H1 (cell line): Measurements from ENCODE around the gene COL20A1. TPM values are rescaled to one million over a fixed set of nuclear protein-coding genes. Genes with fewer than 3 reads are reported as not detected.

Source experiments
- CTCF ChIA-PET: fragments of 300-600 bp; sonication (Branson Sonifier 250); formaldehyde crosslinking; loops from one replicate; lab custom pipeline; 2021; ENCODE audit not compliant: partially characterized antibody; lab: Charles Lee
- POLR2A ChIA-PET: fragments of 300-600 bp; sonication (Branson Sonifier 250); formaldehyde crosslinking; loops from one replicate; lab custom pipeline; 2021; ENCODE audit warnings: inconsistent platforms; ENCODE audit not compliant: partially characterized antibody; lab: Charles Lee
- DNase-seq, 2 experiments: peaks; one replicate each; pipeline versions ENCODE4 v3.0.0 to v3.0.0-alpha.2; 2010 to 2022; ENCODE audit warnings: low spot score in 2 of 2, low read depth in 1 of 2, mixed read lengths in 1 of 2
- FAIRE-seq: peaks from 2 replicates; lab custom pipeline; 2011; peaks lifted over from hg19 to GRCh38; lab: Jason Lieb, UNC
- H2AFZ ChIP-seq: 2 replicates; pipeline ENCODE4 v1.8.1; 2012; ENCODE audit warnings: low read length, inconsistent platforms
- H2AK5ac ChIP-seq: 2 replicates; pipeline ENCODE4 v1.6.1; 2013; ENCODE audit warnings: low read depth, low read length
- H2BK120ac ChIP-seq: replicated peaks from 2 replicates; pipeline ENCODE3; 2013; ENCODE audit warnings: low read depth, low read length, inconsistent platforms
- H2BK12ac ChIP-seq: 2 replicates; pipeline ENCODE4 v1.6.1; 2013; ENCODE audit warnings: low read depth, low read length
- H2BK15ac ChIP-seq: 2 replicates; pipeline ENCODE4 v1.6.1; 2013; ENCODE audit warnings: low read length
- H2BK20ac ChIP-seq: 2 replicates; pipeline ENCODE4 v1.6.1; 2013; ENCODE audit warnings: low read length
- H2BK5ac ChIP-seq: 2 replicates; pipeline ENCODE4 v1.6.1; 2013; ENCODE audit warnings: low read depth, low read length
- H3K14ac ChIP-seq: 2 replicates; pipeline ENCODE4 v1.6.1; 2013; ENCODE audit warnings: inconsistent platforms; ENCODE audit not compliant: insufficient read length
- H3K18ac ChIP-seq: 2 replicates; pipeline ENCODE4 v1.6.1; 2013; ENCODE audit warnings: low read length; ENCODE audit errors: extremely low read depth
- H3K23ac ChIP-seq: 2 replicates; pipeline ENCODE4 v1.6.1; 2013; ENCODE audit warnings: inconsistent platforms; ENCODE audit not compliant: insufficient read length
- H3K23me2 ChIP-seq: 2 replicates; pipeline ENCODE4 v1.6.1; 2013; ENCODE audit warnings: low read depth, low read length
- H3K27ac ChIP-seq: 2 replicates; pipeline ENCODE4 v1.6.1; 2011; ENCODE audit warnings: low read depth, low read length, inconsistent platforms
- H3K27me3 ChIP-seq, 4 experiments: replicated peaks in 1 of 4; 1 replicate in 1 of 4; 2 replicates in 3 of 4; pipeline versions ENCODE4 v1.6.1 to v1.8.1; 2011 to 2013; ENCODE audit warnings: low read length in 3 of 4, mild to moderate bottlenecking in 3 of 4, inconsistent platforms in 2 of 4, mixed read lengths in 2 of 4, moderate library complexity in 1 of 4; ENCODE audit not compliant: control insufficient read depth in 3 of 4, insufficient read depth in 3 of 4; ENCODE audit errors: extremely low read depth in 1 of 4
- H3K36me3 ChIP-seq, 4 experiments: 2 replicates each; pipeline versions ENCODE4 v1.6.1 to v1.8.1; 2011 to 2013; ENCODE audit warnings: mild to moderate bottlenecking in 4 of 4, low read length in 3 of 4, moderate library complexity in 2 of 4, control low read depth in 1 of 4, inconsistent platforms in 1 of 4; ENCODE audit not compliant: insufficient read depth in 4 of 4, control insufficient read depth in 2 of 4
- H3K4ac ChIP-seq: replicated peaks from 2 replicates; pipeline ENCODE3; 2013; ENCODE audit warnings: low read length, low read depth, mixed read lengths, inconsistent platforms; ENCODE audit not compliant: insufficient read length
- H3K4me1 ChIP-seq, 4 experiments: replicated peaks in 1 of 4; 1 replicate in 1 of 4; 2 replicates in 3 of 4; pipeline versions ENCODE4 v1.6.1 to v1.8.1; 2011 to 2013; ENCODE audit warnings: low read length in 3 of 4, inconsistent platforms in 2 of 4, mixed read lengths in 1 of 4; ENCODE audit not compliant: insufficient read depth in 4 of 4, control insufficient read depth in 3 of 4
- H3K4me2 ChIP-seq, 2 experiments: 2 replicates each; pipeline versions ENCODE4 v1.6.1 to v1.8.1; 2011 to 2013; ENCODE audit warnings: low read depth in 2 of 2, low read length in 2 of 2, control low read depth in 1 of 2, inconsistent platforms in 1 of 2, mild to moderate bottlenecking in 1 of 2; ENCODE audit not compliant: insufficient read depth in 1 of 2
- H3K4me3 ChIP-seq, 4 experiments: fragments of 200-600, 300-600 bp in 1 of 4; sonication (generic), shearing (Covaris generic), sonication (Bioruptor Twin) in 1 of 4; 2 replicates each; pipeline versions ENCODE4 v1.5.1 to v1.8.1; 2011 to 2016; ENCODE audit warnings: low read length in 4 of 4, low read depth in 3 of 4, control low read depth in 2 of 4, inconsistent platforms in 2 of 4, mild to moderate bottlenecking in 2 of 4, mixed read lengths in 1 of 4, moderate library complexity in 1 of 4; ENCODE audit not compliant: insufficient read depth in 2 of 4; ENCODE audit errors: extremely low read depth in 1 of 4
- H3K56ac ChIP-seq: replicated peaks from 2 replicates; pipeline ENCODE3; 2013; ENCODE audit warnings: low read depth, mild to moderate bottlenecking, mixed read lengths, low read length, inconsistent platforms; ENCODE audit not compliant: insufficient read length
- H3K79me1 ChIP-seq: 2 replicates; pipeline ENCODE4 v1.6.1; 2013; ENCODE audit warnings: low read depth, low read length, control low read depth
- H3K79me2 ChIP-seq, 2 experiments: 2 replicates each; pipeline versions ENCODE4 v1.6.1 to v1.8.1; 2012 to 2013; ENCODE audit warnings: low read length in 2 of 2, mild to moderate bottlenecking in 2 of 2, inconsistent platforms in 1 of 2; ENCODE audit not compliant: insufficient read depth in 2 of 2, control insufficient read depth in 1 of 2
- H3K9ac ChIP-seq, 4 experiments: replicated peaks in 1 of 4; 1 replicate in 1 of 4; 2 replicates in 3 of 4; pipeline versions ENCODE4 v1.6.1 to v1.8.1; 2011 to 2013; ENCODE audit warnings: low read depth in 3 of 4, low read length in 3 of 4, control low read depth in 2 of 4, mild to moderate bottlenecking in 2 of 4, moderate library complexity in 2 of 4, inconsistent platforms in 1 of 4; ENCODE audit errors: extremely low read depth in 1 of 4
- H3K9me3 ChIP-seq, 2 experiments: 2 replicates each; pipeline versions ENCODE4 v1.6.1 to v1.8.1; 2012 to 2013; ENCODE audit warnings: mild to moderate bottlenecking in 2 of 2, moderate library complexity in 2 of 2, control low read depth in 1 of 2, inconsistent platforms in 1 of 2, low read depth in 1 of 2, low read length in 1 of 2, mixed read lengths in 1 of 2; ENCODE audit not compliant: insufficient read depth in 2 of 2
- H4K20me1 ChIP-seq, 2 experiments: replicated peaks in 1 of 2; 2 replicates each; pipeline versions ENCODE3 to v1.8.1; 2011 to 2013; ENCODE audit warnings: inconsistent platforms in 2 of 2, low read length in 2 of 2, mild to moderate bottlenecking in 1 of 2; ENCODE audit not compliant: insufficient read depth in 2 of 2, control insufficient read depth in 1 of 2
- H4K5ac ChIP-seq: 2 replicates; pipeline ENCODE4 v1.6.1; 2013; ENCODE audit warnings: low read length, low read depth, mixed read lengths, inconsistent platforms; ENCODE audit not compliant: insufficient read length
- H4K8ac ChIP-seq: 2 replicates; pipeline ENCODE4 v1.8.0; 2013; ENCODE audit warnings: mild to moderate bottlenecking, moderate library complexity, low read length, inconsistent platforms; ENCODE audit not compliant: insufficient read depth; ENCODE audit errors: extremely low read depth
- H4K91ac ChIP-seq: replicated peaks from 2 replicates; pipeline ENCODE3; 2013; ENCODE audit warnings: low read length, mixed read lengths, inconsistent platforms; ENCODE audit not compliant: insufficient read length
- CEBPB ChIP-seq: IDR thresholded peaks from 2 replicates; pipeline ENCODE4 v1.6.1; 2012; ENCODE audit warnings: low read depth, low read length
- EP300 ChIP-seq, 2 experiments: IDR thresholded peaks; 1 replicate in 1 of 2; 2 replicates in 1 of 2; pipeline ENCODE4 v1.6.1; 2011 to 2012; ENCODE audit warnings: low read depth in 2 of 2, low read length in 2 of 2, mild to moderate bottlenecking in 2 of 2, borderline replicate concordance in 1 of 2, inconsistent platforms in 1 of 2, moderate library complexity in 1 of 2
- FOSL1 ChIP-seq: IDR thresholded peaks from 2 replicates; pipeline ENCODE4 v1.6.1; 2011; ENCODE audit warnings: mild to moderate bottlenecking, low read depth, low read length, moderate library complexity; ENCODE audit not compliant: insufficient read depth
- GABPA ChIP-seq: IDR thresholded peaks from 2 replicates; pipeline ENCODE4 v1.6.1; 2011; ENCODE audit warnings: mild to moderate bottlenecking, low read length, moderate library complexity, borderline replicate concordance; ENCODE audit not compliant: insufficient read depth
- RNF2 ChIP-seq: fragments of 200-900, 300-1000 bp; sonication (generic); IDR thresholded peaks from 2 replicates; pipeline ENCODE4 v1.7.1; 2016; ENCODE audit warnings: borderline replicate concordance, low read depth, mild to moderate bottlenecking, antibody characterized with exemption, low read length; ENCODE audit not compliant: poor library complexity, severe bottlenecking; ENCODE audit errors: missing control alignments
- SIN3A ChIP-seq, 2 experiments: IDR thresholded peaks in 1 of 2; conservative IDR thresholded peaks in 1 of 2; 2 replicates each; pipeline ENCODE4 v1.6.1; 2011 to 2012; ENCODE audit warnings: low read length in 2 of 2, improper control_type of control experiment in 1 of 2, low read depth in 1 of 2, mild to moderate bottlenecking in 1 of 2
- SP1 ChIP-seq: IDR thresholded peaks from 2 replicates; pipeline ENCODE4 v1.6.1; 2011; ENCODE audit warnings: low read depth, low read length
- SUZ12 ChIP-seq: fragments of 200-600 bp; sonication (generic); IDR thresholded peaks from 2 replicates; pipeline ENCODE4 v1.6.1; 2012; ENCODE audit warnings: mild to moderate bottlenecking, inconsistent platforms, low read length, moderate library complexity, mixed read lengths
- ZNF274 ChIP-seq: IDR thresholded peaks from 2 replicates; pipeline ENCODE4 v1.7.0; 2012; ENCODE audit warnings: low read length, borderline replicate concordance; ENCODE audit errors: extremely low read depth
- whole genome bisulfite sequencing, 2 experiments: shearing (Covaris generic) in 1 of 2; methylation state at CpG; one replicate each; pipeline versions ENCODE4 v1.1.6 to v1.1.7; 2013 to 2015; ENCODE audit warnings: low lambda C conversion rate in 2 of 2, mixed read lengths in 2 of 2, inconsistent platforms in 1 of 2, low coverage in 1 of 2, missing lambda C conversion rate in 1 of 2; ENCODE audit not compliant: insufficient replicate concordance in 2 of 2, insufficient coverage in 1 of 2, insufficient read length in 1 of 2; ENCODE audit errors: extremely low coverage in 1 of 2, missing lambda C conversion rate in 1 of 2; 5-methylcytosine and 5-hydroxymethylcytosine counted together
- polyA plus RNA-seq, 7 experiments: library from polyadenylated mRNA; depleted of rRNA in 3 of 7; stranded (reverse) in 5 of 7; unstranded in 2 of 7; fragments of >200 nt in 5 of 7; fragments of 200-250 nt in 2 of 7; gene quantifications; 1 replicate in 5 of 7; 2 replicates in 1 of 7; 4 replicates in 1 of 7; pipeline versions ENCODE4 v1.2.1 to v1.2.3, GENCODE V29; 2011 to 2013; ENCODE audit warnings: missing spikeins in 2 of 7, mixed read lengths in 2 of 7
- total RNA-seq: library from RNA; stranded (reverse); fragmentation: NEBNext Ultra II Directional; extraction: Animal tissue kit (Norgen Biotek cat#: 25700); gene quantifications from 2 replicates; pipeline ENCODE4 v1.2.1, GENCODE V29; 2021
- TF ChIP-seq, protein P1 (sequence below): IDR thresholded peaks from 2 replicates; pipeline ENCODE4 v1.6.1; 2011; ENCODE audit warnings: low read length, improper control_type of control experiment

Gene COL20A1
- total and polyA plus RNA-seq, 2 of the 8 experiments (the other 6 are each of a cell fraction or from before 2014, with no cell fraction given), result 0.19 to 0.21 TPM

DNA sequence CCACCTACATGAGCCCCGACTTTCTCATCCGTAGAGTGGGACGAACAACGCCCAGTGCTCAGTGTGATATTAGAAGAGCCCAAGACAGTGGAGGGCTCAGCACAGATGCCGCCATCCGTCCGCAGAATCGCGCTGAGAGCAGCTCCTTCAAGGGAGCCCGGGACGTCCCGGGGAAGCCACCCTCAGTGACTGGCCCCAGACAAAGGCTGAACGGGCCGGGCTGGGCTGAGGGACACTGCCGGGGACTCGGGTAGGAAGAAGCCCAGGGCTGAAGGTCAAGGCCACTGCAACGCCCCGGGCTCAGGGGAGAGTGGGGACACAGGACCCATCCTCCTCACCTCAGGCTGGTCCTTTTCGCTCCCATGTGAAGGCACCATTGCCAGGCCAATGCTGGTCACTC, 81.0 kb downstream of the COL20A1 start:
- Histone ChIP-seq H2AK5ac (no peak overlapping the region), H2BK20ac (no peak overlapping the region), H3K9ac (no peak overlapping the region), H4K91ac (no peak overlapping the region), H3K4ac (no peak overlapping the region), H4K5ac (no peak overlapping the region), H3K27ac (no peak overlapping the region), H3K23ac (no peak overlapping the region), H3K4me2 (no peak overlapping the region), H3K56ac (no peak overlapping the region), H3K4me3 (no peak overlapping the region), H3K18ac (no peak overlapping the region), H3K79me2 (no peaks in the 10 kb centered on the region), H3K79me1 (peaks cover 2% of the 10 kb centered on the region; the same call in 1 of the 2 replicates), H3K9me3 (no peaks in the 10 kb centered on the region), H3K4me1 (peaks cover 3 to 21% (median 14%) of the 10 kb centered on the region in 4 experiments), H2BK12ac (no peak overlapping the region), H3K14ac (no peak overlapping the region), H2BK15ac (no peak overlapping the region), H2AFZ (no peak overlapping the region), H2BK5ac (no peak overlapping the region), H3K27me3 (peaks cover 0 to 2% (median 0%) of the 10 kb centered on the region in 4 experiments; a peak in 2 of 7 replicates), H4K20me1 (no peaks in the 10 kb centered on the region), H4K8ac (no peak overlapping the region), H3K23me2 (peaks cover 3% of the 10 kb centered on the region), H3K36me3 (no peaks in the 10 kb centered on the region), H2BK120ac (no peak overlapping the region)
- CTCF ChIA-PET, result interaction anchor here (0.9 to 5.2 kb wide), 6 partner anchors 9 to 168 kb away, joined by 3 to 25 read pairs (median 4); no protein-coding TSS in a partner anchor
- no peak for DNase-seq
- POLR2A ChIA-PET, result interaction anchor here (0.7 to 1.6 kb wide), 2 partner anchors 13 to 14 kb away, joined by 3 read pairs; partner anchors contain the start of gene CHRNA4
- 83% methylated on average over 18 of the region's 19 CpGs; no CpG with 5 or more reads in 1 of the 2 experiments for WGBS, 2 experiments
- no peak for FAIRE-seq
- TF ChIP-seq GABPA, result no peak
- no peak for TF ChIP-seq RNF2
- TF ChIP-seq, protein P1, sequence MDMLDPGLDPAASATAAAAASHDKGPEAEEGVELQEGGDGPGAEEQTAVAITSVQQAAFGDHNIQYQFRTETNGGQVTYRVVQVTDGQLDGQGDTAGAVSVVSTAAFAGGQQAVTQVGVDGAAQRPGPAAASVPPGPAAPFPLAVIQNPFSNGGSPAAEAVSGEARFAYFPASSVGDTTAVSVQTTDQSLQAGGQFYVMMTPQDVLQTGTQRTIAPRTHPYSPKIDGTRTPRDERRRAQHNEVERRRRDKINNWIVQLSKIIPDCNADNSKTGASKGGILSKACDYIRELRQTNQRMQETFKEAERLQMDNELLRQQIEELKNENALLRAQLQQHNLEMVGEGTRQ, result no peak
- TF ChIP-seq FOSL1, result no peak
- no peak for TF ChIP-seq SIN3A (conservative IDR thresholded peaks at IDR 0.05 in 1 of 2, IDR thresholded peaks at IDR 0.05 in 1 of 2; ENCODE audit: low read depth in 1 of 2, low read length in 2 of 2)
- no peak for TF ChIP-seq SUZ12
- TF ChIP-seq ZNF274, result no peak
- TF ChIP-seq EP300 (IDR thresholded peaks at IDR 0.05; ENCODE audit: borderline replicate concordance in 1 of 2, low read depth in 2 of 2, low read length in 2 of 2), result no peak
- no peak for TF ChIP-seq CEBPB
- no peak for TF ChIP-seq SP1
